Stomach (tissue), 9 donors: Measurements from ENCODE around the gene HNF1B. TPM values are rescaled to one million over a fixed set of nuclear protein-coding genes. Genes with fewer than 3 reads are reported as not detected.
A peak's percentile ranks its signal among the peaks of the same experiment; 100 is the strongest.

ENCODE experiments used
- DNase-seq, 2 donors: peaks; one replicate each; pipeline versions ENCODE4 v3.0.0 to v3.0.0-alpha.2; 2013 to 2019
- H3K27ac ChIP-seq, 5 donors: fragments of 200-600 bp in 4 of 5; sonication (generic) in 4 of 5; one replicate each; pipeline ENCODE4 v1.5.1; 2013 to 2019; ENCODE audit warnings: mild to moderate bottlenecking in 1 of 5, moderate library complexity in 1 of 5
- H3K27me3 ChIP-seq, 3 donors: fragments of 200-600 bp; sonication (generic); one replicate each; pipeline ENCODE4 v1.5.1; 2017 to 2019; ENCODE audit warnings: mixed run types in 1 of 3
- H3K36me3 ChIP-seq, 4 donors: fragments of 200-600 bp; sonication (generic); 1 replicate in 3 of 4; 2 replicates in 1 of 4; pipeline ENCODE4 v1.5.1; 2016 to 2019
- H3K4me1 ChIP-seq, 4 donors: fragments of 200-600 bp; sonication (generic); one replicate each; pipeline ENCODE4 v1.5.1; 2016 to 2019
- H3K4me3 ChIP-seq, 4 donors: fragments of 200-600 bp; sonication (generic) in 3 of 4; one replicate each; pipeline ENCODE4 v1.5.1; 2016 to 2019; ENCODE audit warnings: mild to moderate bottlenecking in 1 of 4
- H3K9me3 ChIP-seq, 4 donors: fragments of 200-600 bp; sonication (generic); one replicate each; pipeline ENCODE4 v1.5.1; 2016 to 2019
- EP300 ChIP-seq: sonication (generic); formaldehyde crosslinking; IDR thresholded peaks from one replicate; pipeline ENCODE4 v1.6.1; 2017; ENCODE audit warnings: antibody characterized with exemption
- POLR2A ChIP-seq, 4 donors: fragments of 450-650 bp; IDR thresholded peaks; one replicate each; pipeline ENCODE4 v1.6.1; 2016; ENCODE audit warnings: antibody characterized with exemption in 4 of 4, control low read depth in 2 of 4, mild to moderate bottlenecking in 1 of 4, moderate library complexity in 1 of 4
- POLR2AphosphoS5 ChIP-seq, 3 donors: sonication (generic); formaldehyde crosslinking; IDR thresholded peaks; one replicate each; pipeline ENCODE4 v1.6.1; 2016; ENCODE audit warnings: antibody characterized with exemption in 3 of 3
- WGBS, 5 donors: extraction: QIAGEN DNeasy Blood & Tissue Kit in 3 of 5; methylation state at CpG; one replicate each; pipeline versions ENCODE4 v1.1.5 to v1.1.7; 2013 to 2018; 5-methylcytosine and 5-hydroxymethylcytosine counted together
- intact Hi-C: fragments of 100-400 bp; cut with DNase I; formaldehyde crosslinking; loops from one replicate; pipeline ENCODE4 v1.15.1; 2023; ENCODE audit warnings: low total_unique reads
- polyA plus RNA-seq, 3 donors: library from polyadenylated mRNA; stranded (reverse); fragments of 200-250 nt; gene quantifications; one replicate each; pipeline ENCODE4 v1.2.3, GENCODE V29; 2013
- total RNA-seq, 5 donors: library from RNA; depleted of rRNA; stranded (reverse); fragments of >200 nt; gene quantifications; one replicate each; pipeline versions ENCODE4 v1.1.0 to v1.2.3, GENCODE V29; 2014 to 2016
- TF ChIP-seq, protein P1 (sequence below), 7 experiments: fragments of 450-650 bp in 4 of 7; fragments of 200-600 bp in 3 of 7; sonication (generic) in 3 of 7; IDR thresholded peaks; one replicate each; pipeline ENCODE4 v1.5.1; 2016 to 2019; ENCODE audit warnings: antibody characterized with exemption in 7 of 7, control low read depth in 2 of 7, mild to moderate bottlenecking in 1 of 7
- donor health status: healthy with polysubstance abuse.
- donor health status: Bipolar disorder and iron deficiency.
- donor health status: healthy.

Gene HNF1B
- total and polyA plus RNA-seq, 8 donors: 0.58 to 19.2 (median 7.0) TPM

DNA sequence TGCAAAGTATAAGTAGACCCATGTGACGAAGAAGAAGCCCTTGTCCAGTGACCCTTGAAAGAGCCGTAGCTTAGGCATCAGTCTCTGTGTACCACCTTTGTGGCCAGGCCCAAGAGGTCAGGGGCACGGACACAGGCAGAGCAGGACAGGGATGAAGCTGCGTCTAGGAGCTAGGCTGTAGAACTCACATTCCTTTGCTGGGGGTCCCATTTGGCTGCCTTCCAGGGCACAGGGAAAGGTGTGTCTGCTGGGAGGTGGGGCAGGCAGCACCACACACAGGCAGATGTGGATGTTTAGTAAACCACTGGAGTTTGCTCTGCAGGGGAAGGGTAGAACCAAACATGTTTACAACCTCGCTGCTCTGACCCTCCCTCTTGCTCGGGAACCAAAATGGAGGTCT lies 33.7 kb downstream of the HNF1B start:
- WGBS, 5 donors: 70 to 78% (median 75%) methylated on average over 6 of the region's 6 CpGs
- intact Hi-C loops: no loop called here
- DNase-seq: peak in 1 of 2 donors; percentile 48
- Histone ChIP-seq H3K27ac (peak overlapping the region; percentile 43 to 91 (median 78)), H3K4me1 (peaks cover 40 to 64% (median 46%) of the 10 kb centered on the region in 4 donors), H3K27me3 (peaks cover 0 to 75% (median 0%) of the 10 kb centered on the region in 3 donors), H3K36me3 (no peaks in the 10 kb centered on the region), H3K9me3 (no peaks in the 10 kb centered on the region), H3K4me3 (no peak overlapping the region)
- TF ChIP-seq, protein P1, sequence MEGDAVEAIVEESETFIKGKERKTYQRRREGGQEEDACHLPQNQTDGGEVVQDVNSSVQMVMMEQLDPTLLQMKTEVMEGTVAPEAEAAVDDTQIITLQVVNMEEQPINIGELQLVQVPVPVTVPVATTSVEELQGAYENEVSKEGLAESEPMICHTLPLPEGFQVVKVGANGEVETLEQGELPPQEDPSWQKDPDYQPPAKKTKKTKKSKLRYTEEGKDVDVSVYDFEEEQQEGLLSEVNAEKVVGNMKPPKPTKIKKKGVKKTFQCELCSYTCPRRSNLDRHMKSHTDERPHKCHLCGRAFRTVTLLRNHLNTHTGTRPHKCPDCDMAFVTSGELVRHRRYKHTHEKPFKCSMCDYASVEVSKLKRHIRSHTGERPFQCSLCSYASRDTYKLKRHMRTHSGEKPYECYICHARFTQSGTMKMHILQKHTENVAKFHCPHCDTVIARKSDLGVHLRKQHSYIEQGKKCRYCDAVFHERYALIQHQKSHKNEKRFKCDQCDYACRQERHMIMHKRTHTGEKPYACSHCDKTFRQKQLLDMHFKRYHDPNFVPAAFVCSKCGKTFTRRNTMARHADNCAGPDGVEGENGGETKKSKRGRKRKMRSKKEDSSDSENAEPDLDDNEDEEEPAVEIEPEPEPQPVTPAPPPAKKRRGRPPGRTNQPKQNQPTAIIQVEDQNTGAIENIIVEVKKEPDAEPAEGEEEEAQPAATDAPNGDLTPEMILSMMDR (IDR thresholded peaks at IDR 0.05): no peak
- TF ChIP-seq POLR2A (IDR thresholded peaks at IDR 0.05) (no peak), POLR2AphosphoS5 (IDR thresholded peaks at IDR 0.05) (no peak), EP300 (no peak)

DNA sequence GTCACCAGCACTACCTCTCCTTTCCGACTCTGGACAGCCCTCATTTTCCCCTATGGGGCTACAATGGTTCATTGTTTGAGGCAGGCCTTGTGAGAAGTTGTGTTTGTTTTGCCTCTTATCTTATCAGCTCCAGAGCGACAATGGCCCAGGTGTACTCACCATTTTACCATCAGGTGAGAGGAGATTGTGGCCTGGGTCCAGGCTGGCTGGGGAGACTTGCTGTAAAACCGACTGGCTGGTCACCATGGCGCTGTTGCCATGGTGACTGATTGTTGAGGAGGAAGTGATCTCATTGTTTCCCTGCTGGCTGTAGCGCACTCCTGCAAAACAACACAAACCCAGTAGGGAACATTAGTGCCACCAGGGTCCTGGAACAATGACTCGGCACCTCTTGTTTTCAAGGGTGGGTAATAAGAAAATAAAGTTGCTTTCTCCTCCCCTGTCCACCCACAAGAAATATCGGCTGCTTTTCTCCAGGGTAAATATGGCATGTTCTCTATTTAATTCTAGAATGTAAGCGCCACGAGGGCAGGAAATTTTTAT lies 34.4 kb downstream of the HNF1B start:
- TF ChIP-seq EP300 (no peak), POLR2AphosphoS5 (IDR thresholded peaks at IDR 0.05) (peak; percentile 61 to 96 (median 90)), POLR2A (IDR thresholded peaks at IDR 0.05) (no peak)
- TF ChIP-seq, protein P1 (IDR thresholded peaks at IDR 0.05): peak in 2 of 7 experiments; percentile 11 to 23
- no peak overlapping the region for H3K4me3 ChIP-seq
- H3K27me3 ChIP-seq: peaks cover 0 to 72% (median 0%) of the 10 kb centered on the region in 3 donors
- WGBS, 5 donors: 21 to 43% (median 38%) methylated on average over 9 of the region's 9 CpGs
- intact Hi-C loops: no loop called here
- peak; percentile 97 to 99 for DNase-seq
- H3K4me1 ChIP-seq: peaks cover 38 to 57% (median 43%) of the 10 kb centered on the region in 4 donors
- peak overlapping the region; percentile 67 to 91 (median 82) for H3K27ac ChIP-seq
- H3K9me3 ChIP-seq: no peaks in the 10 kb centered on the region
- H3K36me3 ChIP-seq: no peaks in the 10 kb centered on the region

DNA sequence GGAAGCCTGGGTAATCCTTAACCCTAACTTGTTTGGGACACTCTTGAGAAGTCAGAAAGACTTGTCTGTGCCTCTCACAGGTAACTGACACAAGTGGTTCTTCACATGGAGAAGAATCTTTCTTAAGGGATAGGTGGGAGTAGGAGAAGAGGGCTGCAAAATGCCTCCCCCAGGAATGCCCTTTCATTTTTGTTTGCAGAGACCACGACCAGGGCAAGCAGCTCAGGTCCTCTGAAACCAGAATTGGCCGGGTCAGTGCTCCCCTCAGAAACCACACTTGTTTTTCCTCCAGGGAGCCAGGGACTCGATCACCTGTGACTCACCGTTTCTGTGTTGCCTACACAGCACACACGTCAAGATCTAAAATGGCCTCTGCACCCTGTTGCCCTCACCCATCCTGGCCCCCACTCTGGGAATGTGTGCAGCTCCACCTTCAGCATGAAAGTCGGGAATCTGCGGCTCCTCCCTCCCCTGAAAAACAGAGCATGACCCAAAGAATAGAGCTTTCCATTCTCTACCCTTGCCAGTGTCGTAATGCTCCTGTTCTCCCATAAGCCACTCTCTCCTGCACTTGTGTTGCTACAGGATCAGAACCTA lies 36.1 kb downstream of the HNF1B start:
- H3K4me1 ChIP-seq: peaks cover 33 to 47% (median 41%) of the 10 kb centered on the region in 4 donors
- peaks cover 0 to 60% (median 0%) of the 10 kb centered on the region in 3 donors for H3K27me3 ChIP-seq
- H3K4me3 ChIP-seq: no peak overlapping the region
- TF ChIP-seq, protein P1 (IDR thresholded peaks at IDR 0.05): no peak
- no peak for TF ChIP-seq EP300
- TF ChIP-seq POLR2AphosphoS5 (IDR thresholded peaks at IDR 0.05): peak in 2 of 3 donors; percentile 62 to 77
- WGBS, 5 donors: 23 to 43% (median 27%) methylated on average over 8 of the region's 8 CpGs
- intact Hi-C loops: no loop called here
- peak overlapping the region; percentile 73 to 91 (median 83) for H3K27ac ChIP-seq
- peak; percentile 74 to 92 for DNase-seq
- H3K36me3 ChIP-seq: peaks cover 0 to 8% (median under 1%) of the 10 kb centered on the region in 4 donors
- H3K9me3 ChIP-seq: no peaks in the 10 kb centered on the region

DNA sequence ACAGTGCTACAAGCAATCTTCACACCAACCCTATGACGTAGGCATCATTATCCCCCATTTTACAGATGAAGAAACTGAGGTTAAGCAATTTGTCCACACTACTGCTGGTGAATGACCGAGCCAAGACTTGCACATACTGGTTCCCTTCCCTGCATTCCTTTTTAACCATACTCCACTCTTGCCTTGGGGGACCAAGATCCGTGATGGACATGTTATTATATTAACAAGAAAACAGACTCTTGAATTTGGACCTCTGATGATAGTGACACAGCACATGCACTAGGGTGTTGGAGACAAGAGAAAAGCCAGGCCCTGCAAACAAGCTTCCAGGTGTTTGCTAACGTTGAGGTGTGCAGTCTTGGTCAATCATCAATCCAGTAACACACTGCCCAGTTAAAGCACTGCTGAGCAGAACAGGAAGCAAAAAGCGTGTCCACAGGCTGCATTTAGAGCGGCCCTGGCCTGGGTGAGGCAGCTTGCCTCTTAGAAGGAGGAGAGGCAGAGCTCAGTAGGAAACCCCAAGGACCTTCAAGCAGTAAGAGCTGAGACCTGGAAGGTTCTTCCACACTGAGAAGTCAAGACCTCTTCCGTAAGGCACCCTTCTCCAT lies 36.7 kb downstream of the HNF1B start:
- Histone ChIP-seq H3K4me1 (peaks cover 31 to 47% (median 38%) of the 10 kb centered on the region in 4 donors), H3K36me3 (peaks cover 0 to 8% (median 2%) of the 10 kb centered on the region in 4 donors), H3K4me3 (no peak overlapping the region), H3K27ac (peak overlapping the region; percentile 73 to 91 (median 83)), H3K27me3 (peaks cover 0 to 56% (median 0%) of the 10 kb centered on the region in 3 donors), H3K9me3 (no peaks in the 10 kb centered on the region)
- TF ChIP-seq, protein P1 (IDR thresholded peaks at IDR 0.05): no peak
- peak in 2 of 3 donors; percentile 75 to 85 for TF ChIP-seq POLR2AphosphoS5 (IDR thresholded peaks at IDR 0.05)
- 47 to 60% (median 50%) methylated on average over 7 of the region's 7 CpGs for WGBS, 5 donors
- peak; percentile 79 to 85 for DNase-seq
- intact Hi-C loops: no loop called here
